Epithelial cell of esophagus (primary cell): ENCODE data around the gene LRRC1.

Experiments used
- DNase-seq: peaks from one replicate; pipeline ENCODE4 v3.0.0; 2010; ENCODE audit warnings: low read depth
- H3K4me3 ChIP-seq: 2 replicates; pipeline ENCODE4 v1.5.1; 2011; ENCODE audit warnings: mild to moderate bottlenecking, low read length, control low read depth
- CTCF ChIP-seq: IDR thresholded peaks from 2 replicates; pipeline ENCODE4 v1.5.1; 2011; ENCODE audit warnings: low read depth, mild to moderate bottlenecking, low read length, control low read depth, inconsistent platforms; ENCODE audit not compliant: insufficient read depth; ENCODE audit errors: missing control alignments

LRRC1 gene

GRCh38 chr6:53956804-53957203, 162.0 kb downstream of the LRRC1 start:
- DNase-seq: no peak
- H3K4me3 ChIP-seq: no peak overlapping the region
- no peak for TF ChIP-seq CTCF

GRCh38 chr6:53959717-53960116, 164.9 kb downstream of the LRRC1 start:
- TF ChIP-seq CTCF: no peak
- no peak overlapping the region for H3K4me3 ChIP-seq
- DNase-seq: no peak

GRCh38 chr6:53960311-53960710, 165.5 kb downstream of the LRRC1 start:
- no peak overlapping the region for H3K4me3 ChIP-seq
- no peak for DNase-seq
- TF ChIP-seq CTCF: no peak

GRCh38 chr6:53961679-53962370, 167.0 kb downstream of the LRRC1 start:
- DNase-seq: no peak
- H3K4me3 ChIP-seq: no peak overlapping the region
- no peak for TF ChIP-seq CTCF

- no peak for DNase-seq
- no peak for TF ChIP-seq CTCF
- H3K4me3 ChIP-seq: no peak overlapping the region
These were observed 167.8 kb downstream of the LRRC1 start for GRCh38 chr6:53962646-53963045.

- H3K4me3 ChIP-seq: no peak overlapping the region
- no peak for DNase-seq
- TF ChIP-seq CTCF: no peak
These were observed 172.6 kb downstream of the LRRC1 start for GRCh38 chr6:53967415-53967814.
